GM06990 (cell line): ENCODE measurements around the gene SLC25A25.

ENCODE experiments used
- DNase-seq: peaks from one replicate; pipeline ENCODE4 v3.0.0-alpha.2; 2011; ENCODE audit not compliant: insufficient read length; ENCODE audit errors: extremely low read depth
- H3K27me3 ChIP-seq: replicated peaks from 2 replicates; pipeline ENCODE4 v1.6.0; 2011; ENCODE audit warnings: low read length; ENCODE audit not compliant: control insufficient read depth, insufficient read depth
- H3K36me3 ChIP-seq: 2 replicates; pipeline ENCODE4 v1.5.1; 2011; ENCODE audit warnings: low read length; ENCODE audit not compliant: control insufficient read depth, insufficient read depth
- H3K4me3 ChIP-seq: replicated peaks from 2 replicates; pipeline ENCODE4 v1.5.1; 2011; ENCODE audit warnings: low read depth, mild to moderate bottlenecking, control low read depth, low read length
- CTCF ChIP-seq: IDR thresholded peaks from 2 replicates; pipeline ENCODE4 v1.5.1; 2011; ENCODE audit warnings: low read length, control low read depth, mild to moderate bottlenecking, inconsistent platforms; ENCODE audit not compliant: insufficient read depth, poor library complexity, severe bottlenecking

The SLC25A25 gene

GRCh38 chr9:128073253-128073886 is 5.3 kb downstream of the SLC25A25 start:
- no peaks in the 10 kb centered on the region for H3K36me3 ChIP-seq
- no peak overlapping the region for H3K4me3 ChIP-seq
- no peak for DNase-seq

GRCh38 chr9:128077847-128078503 is 9.9 kb downstream of the SLC25A25 start:
- no peak for DNase-seq
- Histone ChIP-seq H3K27me3 (no peaks in the 10 kb centered on the region), H3K4me3 (no peak overlapping the region), H3K36me3 (no peaks in the 10 kb centered on the region)
- TF ChIP-seq CTCF = no peak

More at GRCh38 chr9:128073253-128073886, 5.3 kb downstream of the SLC25A25 start:
- H3K27me3 ChIP-seq = no peaks in the 10 kb centered on the region
- TF ChIP-seq CTCF = no peak

- TF ChIP-seq CTCF = no peak
- DNase-seq = no peak
- no peaks in the 10 kb centered on the region for H3K36me3 ChIP-seq
- no peaks in the 10 kb centered on the region for H3K27me3 ChIP-seq
- H3K4me3 ChIP-seq = no peak overlapping the region
Observed at GRCh38 chr9:128078504-128079434, 10.7 kb downstream of the SLC25A25 start.

GRCh38 chr9:128080206-128080605 is 12.2 kb downstream of the SLC25A25 start:
- no peak for DNase-seq
- Histone ChIP-seq H3K4me3 (no peak overlapping the region), H3K27me3 (no peaks in the 10 kb centered on the region), H3K36me3 (no peaks in the 10 kb centered on the region)
- no peak for TF ChIP-seq CTCF

GRCh38 chr9:128081056-128081455 is 13.0 kb downstream of the SLC25A25 start:
- DNase-seq = no peak
- TF ChIP-seq CTCF = no peak
- H3K4me3 ChIP-seq = no peak overlapping the region
- H3K27me3 ChIP-seq = no peaks in the 10 kb centered on the region
- H3K36me3 ChIP-seq = no peaks in the 10 kb centered on the region
